Measurements from ENCODE around the gene STOML1. TPM values are rescaled to one million over a fixed set of nuclear protein-coding genes. Genes with fewer than 3 reads are reported as not detected.
"Not testable (repeated sequence)": the region's sequence is repeated elsewhere in the genome, so short reads cannot be mapped to it uniquely, and the experiment has no call there.

Gene STOML1
- total RNA-seq, 1 experiment from 2014 or later: 5.4 TPM

DNA sequence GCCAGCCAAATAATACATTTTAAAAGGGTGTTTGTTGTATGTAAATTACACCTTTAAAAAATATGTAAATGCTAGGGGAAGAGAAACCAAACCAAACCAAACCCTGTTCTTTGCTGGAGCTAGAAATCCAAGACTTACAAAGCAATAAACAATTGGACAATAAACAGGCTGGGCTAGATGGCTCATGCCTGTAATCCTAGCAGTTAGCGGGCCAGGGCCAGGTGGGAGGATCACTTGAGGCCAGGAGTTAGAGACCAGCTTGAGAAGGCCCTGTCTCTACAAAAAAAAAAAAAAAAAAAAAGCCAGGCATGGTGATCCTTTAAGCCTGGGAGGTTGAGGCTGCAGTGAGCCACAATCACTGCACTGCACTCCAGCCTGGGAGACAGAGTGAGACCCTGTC lies 12.5 kb downstream of the STOML1 start (continued):
- TF ChIP-seq GRHL2 (CRISPR knock-in tag; IDR thresholded peaks at IDR 0.05; ENCODE audit: insufficient replicate concordance, severe bottlenecking) (no peak), ZNF317 (CRISPR knock-in tag; IDR thresholded peaks at IDR 0.05; ENCODE audit: borderline replicate concordance, low read depth) (no peak), ZNF219 (CRISPR knock-in tag; IDR thresholded peaks at IDR 0.05; ENCODE audit: borderline replicate concordance) (no peak)
- TF ChIP-seq, protein P1, sequence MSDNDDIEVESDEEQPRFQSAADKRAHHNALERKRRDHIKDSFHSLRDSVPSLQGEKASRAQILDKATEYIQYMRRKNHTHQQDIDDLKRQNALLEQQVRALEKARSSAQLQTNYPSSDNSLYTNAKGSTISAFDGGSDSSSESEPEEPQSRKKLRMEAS (CRISPR knock-in tag; IDR thresholded peaks at IDR 0.05): no peak
- TF ChIP-seq, protein P2, sequence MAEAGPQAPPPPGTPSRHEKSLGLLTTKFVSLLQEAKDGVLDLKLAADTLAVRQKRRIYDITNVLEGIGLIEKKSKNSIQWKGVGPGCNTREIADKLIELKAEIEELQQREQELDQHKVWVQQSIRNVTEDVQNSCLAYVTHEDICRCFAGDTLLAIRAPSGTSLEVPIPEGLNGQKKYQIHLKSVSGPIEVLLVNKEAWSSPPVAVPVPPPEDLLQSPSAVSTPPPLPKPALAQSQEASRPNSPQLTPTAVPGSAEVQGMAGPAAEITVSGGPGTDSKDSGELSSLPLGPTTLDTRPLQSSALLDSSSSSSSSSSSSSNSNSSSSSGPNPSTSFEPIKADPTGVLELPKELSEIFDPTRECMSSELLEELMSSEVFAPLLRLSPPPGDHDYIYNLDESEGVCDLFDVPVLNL (CRISPR knock-in tag; IDR thresholded peaks at IDR 0.05; ENCODE audit: borderline replicate concordance, low read depth): no peak

DNA sequence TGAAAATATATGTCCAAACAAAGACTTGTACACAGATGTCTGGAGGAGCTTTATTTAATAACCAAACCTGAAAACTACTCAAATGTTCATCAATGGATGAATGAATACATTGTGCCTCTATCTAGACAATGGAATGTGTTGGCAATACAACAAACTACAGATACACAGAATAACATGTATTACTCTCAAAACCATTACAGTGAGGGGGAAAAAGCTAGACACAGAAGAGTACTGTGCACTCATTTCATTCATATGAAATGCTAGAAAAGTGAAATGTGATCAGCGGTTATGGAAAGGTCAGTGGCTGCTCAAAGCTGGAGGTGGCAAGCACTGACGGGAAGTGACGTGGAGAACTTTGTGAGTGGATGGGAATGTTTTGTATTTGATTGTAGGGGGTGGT lies 13.2 kb downstream of the STOML1 start:
- Mint-ChIP-seq H3K4me3 (no peak overlapping the region), H3K9me3 (peaks cover 7% of the 10 kb centered on the region)
- POLR2A ChIA-PET: no interaction called here

DNA sequence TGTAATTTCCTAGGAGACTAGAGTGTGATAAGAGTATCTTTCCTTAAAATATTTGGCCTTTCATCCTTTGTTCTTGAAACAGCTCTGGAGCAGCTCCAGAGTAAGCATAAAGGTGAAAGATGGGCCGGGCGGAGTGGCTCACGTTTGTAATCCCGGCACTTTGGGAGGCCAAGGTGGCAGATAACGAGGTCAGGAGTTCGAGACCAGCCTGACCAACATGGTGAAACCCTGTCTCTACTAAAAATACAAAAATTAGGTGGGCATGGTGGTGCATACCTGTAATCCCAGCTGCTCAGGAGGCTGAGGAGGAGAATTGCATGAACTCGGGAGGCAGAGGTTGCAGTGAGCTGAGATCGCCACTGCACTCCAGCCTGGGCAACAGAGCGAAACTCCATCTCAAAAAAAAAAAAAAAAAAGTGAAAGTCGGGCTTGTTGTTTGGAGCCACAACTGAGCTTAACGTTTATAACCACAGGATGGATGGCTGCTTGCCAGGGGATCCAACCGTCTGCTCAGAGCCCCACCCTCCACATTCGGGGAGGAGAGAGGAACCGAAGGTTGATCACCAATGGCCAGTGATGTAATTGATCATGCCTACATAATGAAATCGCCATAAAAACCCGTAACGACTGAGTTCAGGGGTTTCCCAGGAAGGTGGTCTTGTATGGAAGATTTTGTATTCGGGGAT lies 16.5 kb downstream of the STOML1 start:
- DNase-seq (ENCODE audit: low spot score); ATAC-seq; POLR2A ChIA-PET; H3K36me3 Mint-ChIP-seq; H3K27ac Mint-ChIP-seq; H3K4me3 Mint-ChIP-seq; H3K9me3 Mint-ChIP-seq; H3K4me1 Mint-ChIP-seq: not testable (repeated sequence)
- H3K27me3 Mint-ChIP-seq (ENCODE audit: low read depth): peaks cover 19% of the 10 kb centered on the region
- CTCF ChIA-PET: interaction anchor here (0.6 to 5.4 kb wide), 5 partner anchors 13 to 361 kb away, joined by 3 to 290 read pairs (median 4); partner anchors contain the start of gene STOML1

More for the DNA sequence above, 13.2 kb downstream of the STOML1 start:
- DNase-seq (ENCODE audit: low spot score) (no peak), ATAC-seq (no peak)
- Mint-ChIP-seq H3K27me3 (ENCODE audit: low read depth) (peaks cover 18% of the 10 kb centered on the region), H3K27ac (no peak overlapping the region), H3K36me3 (no peaks in the 10 kb centered on the region), H3K4me1 (no peaks in the 10 kb centered on the region)
- TF ChIP-seq MYBL2 (CRISPR knock-in tag; IDR thresholded peaks at IDR 0.05) (no peak), RORB (CRISPR knock-in tag; IDR thresholded peaks at IDR 0.05) (no peak), MXD4 (CRISPR knock-in tag; IDR thresholded peaks at IDR 0.05; ENCODE audit: borderline replicate concordance) (no peak), SMAD4 (CRISPR knock-in tag; IDR thresholded peaks at IDR 0.05) (no peak), ZBTB21 (CRISPR knock-in tag; IDR thresholded peaks at IDR 0.05; ENCODE audit: borderline replicate concordance) (no peak), CREB1 (CRISPR knock-in tag; IDR thresholded peaks at IDR 0.05) (no peak), FOXK1 (CRISPR knock-in tag; IDR thresholded peaks at IDR 0.05) (no peak)
- TF ChIP-seq, protein P3, sequence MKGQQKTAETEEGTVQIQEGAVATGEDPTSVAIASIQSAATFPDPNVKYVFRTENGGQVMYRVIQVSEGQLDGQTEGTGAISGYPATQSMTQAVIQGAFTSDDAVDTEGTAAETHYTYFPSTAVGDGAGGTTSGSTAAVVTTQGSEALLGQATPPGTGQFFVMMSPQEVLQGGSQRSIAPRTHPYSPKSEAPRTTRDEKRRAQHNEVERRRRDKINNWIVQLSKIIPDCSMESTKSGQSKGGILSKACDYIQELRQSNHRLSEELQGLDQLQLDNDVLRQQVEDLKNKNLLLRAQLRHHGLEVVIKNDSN (CRISPR knock-in tag; IDR thresholded peaks at IDR 0.05): no peak
- CTCF ChIA-PET: interaction anchor here (1.3 to 2.6 kb wide), 3 partner anchors 13 to 28 kb away, joined by 4 to 7 read pairs (median 5); partner anchors contain the start of gene STOML1

DNA sequence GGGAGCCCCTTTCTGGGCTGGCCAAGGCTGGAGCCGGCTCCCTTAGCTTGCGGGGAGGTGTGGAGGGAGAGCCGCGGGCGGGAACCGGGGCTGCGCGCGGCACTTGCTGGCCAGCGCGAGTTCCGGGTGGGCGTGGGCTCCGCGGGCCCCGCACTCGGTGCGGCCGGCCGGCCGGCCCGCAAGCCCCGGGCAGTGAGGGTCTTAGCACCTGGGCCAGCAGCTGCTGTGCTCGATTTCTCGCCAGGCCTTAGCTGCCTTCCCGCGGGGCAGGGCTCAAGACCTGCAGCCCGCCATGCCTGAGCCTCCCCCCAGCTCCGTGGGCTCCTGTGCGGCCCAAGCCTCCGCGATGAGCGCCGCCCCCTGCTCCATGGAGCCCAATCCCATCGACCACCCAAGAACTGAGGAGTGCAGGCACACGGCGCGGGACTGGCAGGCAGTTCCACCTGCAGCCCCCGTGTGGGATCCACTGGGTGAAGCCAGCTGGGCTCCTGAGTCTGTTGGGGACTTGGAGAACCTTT lies 18.4 kb downstream of the STOML1 start:
- CTCF ChIA-PET: interaction anchor here (0.7 to 5.4 kb wide), 20 partner anchors 9 to 363 kb away, joined by 3 to 290 read pairs (median 12); partner anchors contain the start of genes PML and STOML1
- H3K36me3 Mint-ChIP-seq; H3K4me3 Mint-ChIP-seq; H3K4me1 Mint-ChIP-seq; H3K9me3 Mint-ChIP-seq; DNase-seq (ENCODE audit: low spot score); ATAC-seq; H3K27ac Mint-ChIP-seq; POLR2A ChIA-PET: not testable (repeated sequence)
- peaks cover 19% of the 10 kb centered on the region for H3K27me3 Mint-ChIP-seq (ENCODE audit: low read depth)

All from WTC11 (cell line).